ENCODE results near the gene CACNG4. TPM values are rescaled to one million over a fixed set of nuclear protein-coding genes. Genes with fewer than 3 reads are reported as not detected.

The CACNG4 gene
- total and polyA plus RNA-seq, 5 experiments from 2014 or later = not detected

DNA sequence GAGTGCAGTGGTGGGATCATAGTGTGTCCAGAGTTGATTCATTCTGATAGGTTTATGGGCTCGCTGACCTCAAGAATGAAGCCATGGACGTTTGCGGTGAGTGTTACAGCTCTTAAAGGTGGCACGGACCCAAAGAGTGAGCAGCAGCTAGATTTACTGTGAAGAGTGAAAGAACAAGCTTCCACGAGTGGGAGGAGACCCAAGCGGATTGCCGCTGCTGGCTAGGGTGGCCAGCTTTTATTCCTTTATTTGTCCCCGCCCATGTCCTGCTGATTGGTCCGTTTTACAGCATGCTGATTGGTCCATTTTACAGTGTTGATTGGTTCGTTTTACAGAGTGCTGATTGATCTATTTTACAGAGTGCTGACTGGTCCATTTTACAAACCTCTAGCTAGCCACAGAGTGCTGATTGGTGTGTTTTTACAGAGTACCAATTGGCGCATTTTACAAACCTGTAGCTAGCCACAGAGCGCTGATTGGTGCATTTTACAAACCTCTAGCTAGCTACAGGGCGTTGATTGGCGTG lies 17.5 kb downstream of the CACNG4 start:
- no peak for ATAC-seq
- Mint-ChIP-seq H3K36me3 (no peaks in the 10 kb centered on the region), H3K27ac (no peak overlapping the region), H3K4me3 (no peak overlapping the region), H3K4me1 (peaks cover 0 to 4% (median 0%) of the 10 kb centered on the region in 4 donors), H3K9me3 (no peaks in the 10 kb centered on the region), H3K27me3 (peaks cover 13 to 53% (median 35%) of the 10 kb centered on the region in 5 donors)
- no peak for DNase-seq
- POLR2A ChIA-PET = no interaction called here

DNA sequence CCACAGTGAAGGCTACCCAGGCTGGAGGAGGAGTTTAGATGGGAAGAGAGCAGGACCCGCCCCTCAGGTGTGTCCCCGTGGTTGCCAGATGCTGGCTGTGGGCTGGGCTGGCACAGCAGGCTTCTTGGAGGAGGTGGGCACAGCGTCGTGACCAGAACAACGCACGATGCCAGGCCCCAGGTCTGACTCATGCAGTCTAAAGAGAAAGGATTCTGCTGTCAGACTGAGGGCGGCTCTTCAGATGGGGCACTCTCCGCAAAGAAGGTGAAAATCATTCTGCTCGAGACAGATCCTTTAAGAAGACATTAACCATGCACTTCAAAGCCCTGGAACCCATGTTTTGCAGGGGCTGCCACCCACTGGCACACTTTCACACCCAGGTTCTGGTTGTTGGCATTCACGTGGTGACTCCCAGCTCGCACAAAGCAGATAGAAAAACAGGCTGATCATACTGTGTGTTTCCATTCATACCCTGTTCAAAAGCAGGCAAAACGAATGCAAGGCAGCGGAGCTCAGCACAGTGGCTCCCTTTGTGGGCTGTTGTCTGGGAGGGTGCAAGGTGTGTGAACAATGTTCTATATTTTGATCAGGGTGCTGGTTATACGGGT lies 19.0 kb downstream of the CACNG4 start:
- H3K27me3 Mint-ChIP-seq = peaks cover 17 to 55% (median 33%) of the 10 kb centered on the region in 5 donors
- H3K4me1 Mint-ChIP-seq = peaks cover 0 to 4% (median 0%) of the 10 kb centered on the region in 4 donors
- H3K27ac Mint-ChIP-seq = no peak overlapping the region
- DNase-seq (no peak), ATAC-seq (no peak)
- no peaks in the 10 kb centered on the region for H3K9me3 Mint-ChIP-seq
- peak overlapping the region in 1 of 10 donors; percentile 4 for H3K4me3 Mint-ChIP-seq
- POLR2A ChIA-PET = no interaction called here
- no peaks in the 10 kb centered on the region for H3K36me3 Mint-ChIP-seq

DNA sequence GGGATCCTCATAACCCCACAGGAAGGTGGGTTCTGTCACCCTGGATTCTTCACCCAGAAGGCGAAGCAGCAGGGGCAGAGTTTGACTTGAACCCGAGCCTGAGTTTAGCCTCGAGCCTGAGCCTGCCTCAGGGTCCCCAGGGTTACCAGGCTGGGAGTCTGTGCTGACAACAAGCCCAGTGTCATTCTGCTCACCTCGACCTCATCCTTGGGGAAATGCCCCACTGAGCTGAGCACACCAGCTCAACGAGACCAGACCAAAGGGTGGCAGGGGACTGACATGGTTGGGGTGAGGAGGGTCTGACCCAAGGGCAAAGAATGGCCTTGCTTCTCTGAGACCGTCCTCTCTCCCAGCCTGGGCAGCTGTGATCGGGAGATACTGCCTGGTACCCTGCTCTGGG lies 20.2 kb downstream of the CACNG4 start:
- POLR2A ChIA-PET = no interaction called here
- Mint-ChIP-seq H3K4me1 (peaks cover 0 to 4% (median 0%) of the 10 kb centered on the region in 4 donors), H3K36me3 (no peaks in the 10 kb centered on the region), H3K27me3 (peaks cover 19 to 54% (median 28%) of the 10 kb centered on the region in 5 donors), H3K4me3 (no peak overlapping the region), H3K9me3 (no peaks in the 10 kb centered on the region), H3K27ac (no peak overlapping the region)
- ATAC-seq (no peak), DNase-seq (no peak)

DNA sequence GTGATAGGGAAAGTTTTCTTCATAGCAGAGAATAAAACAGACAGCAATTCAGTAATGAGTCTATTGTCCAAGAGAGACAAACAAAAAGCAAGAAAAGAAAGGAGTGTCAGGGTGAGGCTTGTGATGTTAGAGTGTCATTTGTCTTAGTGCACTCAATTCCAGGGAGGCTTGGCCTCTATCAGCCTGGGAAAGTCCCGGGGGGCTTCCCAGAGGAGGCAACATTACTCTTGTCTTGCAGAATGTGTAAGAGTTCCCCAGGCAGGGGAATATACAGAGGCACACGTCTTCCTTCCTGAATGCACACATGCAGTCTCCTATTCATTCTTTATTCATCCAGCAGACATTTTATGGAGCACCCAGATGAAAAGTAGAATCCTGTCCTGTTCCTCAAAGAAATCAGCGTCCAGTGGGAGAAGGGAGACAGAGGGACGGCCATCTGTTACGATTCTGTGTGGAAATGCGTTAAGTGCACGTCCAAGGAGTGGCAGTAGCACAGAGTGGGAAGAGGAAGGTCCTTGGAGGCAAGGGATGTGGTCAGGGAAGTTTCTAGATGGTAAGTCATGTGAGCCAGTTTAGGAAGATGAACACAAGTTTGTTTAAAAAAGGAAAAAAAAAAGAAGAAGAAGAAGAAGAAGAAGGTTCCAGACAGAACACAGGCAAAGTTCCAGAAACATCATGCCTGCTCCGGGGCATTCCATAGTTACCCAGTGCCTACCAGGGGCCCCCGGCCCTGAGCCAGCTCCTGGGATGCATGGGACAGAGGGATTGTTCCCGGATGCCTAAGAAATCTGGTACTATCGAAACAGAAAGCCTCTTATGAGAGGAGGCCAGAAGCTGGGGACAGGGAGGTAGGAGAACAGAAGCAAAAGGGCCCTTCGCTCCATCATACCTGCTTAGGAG lies 21.1 kb downstream of the CACNG4 start:
- H3K27me3 Mint-ChIP-seq = peaks cover 17 to 47% (median 28%) of the 10 kb centered on the region in 5 donors
- ATAC-seq (no peak), DNase-seq (no peak)
- no peaks in the 10 kb centered on the region for H3K9me3 Mint-ChIP-seq
- POLR2A ChIA-PET = no interaction called here
- no peak overlapping the region for H3K4me3 Mint-ChIP-seq
- H3K36me3 Mint-ChIP-seq = no peaks in the 10 kb centered on the region
- H3K27ac Mint-ChIP-seq = no peak overlapping the region
- peaks cover 0 to 4% (median 0%) of the 10 kb centered on the region in 4 donors for H3K4me1 Mint-ChIP-seq

DNA sequence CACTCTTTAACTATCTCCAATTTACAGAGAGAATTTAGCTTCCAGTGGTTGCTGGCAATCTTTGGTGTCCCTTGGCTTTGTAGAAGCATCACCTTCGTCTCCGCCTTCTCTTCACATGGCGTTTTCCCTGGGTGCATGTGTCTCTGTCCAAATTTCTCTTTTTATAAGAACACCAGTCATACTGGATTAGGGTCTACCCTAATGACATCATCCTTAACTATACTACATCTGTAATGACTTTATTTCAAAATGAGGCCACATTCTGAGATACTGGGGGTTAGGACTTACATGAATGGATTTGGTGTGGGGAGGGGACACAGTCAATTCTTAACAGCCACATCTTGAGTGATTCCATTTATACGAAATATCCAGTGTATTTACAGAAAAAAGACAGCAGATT lies 22.2 kb downstream of the CACNG4 start:
- DNase-seq (no peak), ATAC-seq (no peak)
- Mint-ChIP-seq H3K4me1 (peaks cover 0 to 4% (median 0%) of the 10 kb centered on the region in 4 donors), H3K27ac (no peak overlapping the region), H3K36me3 (no peaks in the 10 kb centered on the region), H3K27me3 (peaks cover 18 to 55% (median 29%) of the 10 kb centered on the region in 5 donors), H3K9me3 (no peaks in the 10 kb centered on the region), H3K4me3 (no peak overlapping the region)
- POLR2A ChIA-PET = no interaction called here

DNA sequence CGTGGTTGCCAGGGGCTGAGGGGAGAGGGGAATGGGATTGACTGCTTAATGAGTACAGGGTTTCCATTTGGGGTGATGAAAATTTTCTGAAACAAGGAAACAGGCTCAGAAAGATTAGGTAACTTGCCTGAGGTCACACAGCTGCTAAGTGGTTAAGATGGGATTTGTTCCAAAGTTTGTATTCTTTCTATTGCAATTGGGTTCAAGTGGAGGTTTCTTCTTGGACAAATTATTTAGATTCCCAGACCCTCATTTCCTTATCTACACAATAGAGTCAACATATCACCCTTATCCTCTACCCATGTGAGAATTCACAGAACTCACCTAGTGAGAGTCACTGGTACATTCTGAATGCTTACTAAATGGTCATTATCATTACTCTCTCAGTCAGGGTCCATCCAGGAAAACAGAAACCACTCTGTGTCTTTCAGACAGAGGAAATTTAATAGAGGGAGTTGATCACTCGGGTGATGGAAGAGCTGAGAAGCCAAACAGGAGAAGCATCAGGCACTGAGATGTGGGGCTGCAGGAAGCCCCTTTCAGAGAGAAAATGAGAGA lies 22.6 kb downstream of the CACNG4 start:
- H3K27ac Mint-ChIP-seq = no peak overlapping the region
- peaks cover 0 to 4% (median 0%) of the 10 kb centered on the region in 4 donors for H3K4me1 Mint-ChIP-seq
- DNase-seq (no peak), ATAC-seq (no peak)
- H3K4me3 Mint-ChIP-seq = no peak overlapping the region
- H3K27me3 Mint-ChIP-seq = peaks cover 18 to 60% (median 30%) of the 10 kb centered on the region in 5 donors
- no peaks in the 10 kb centered on the region for H3K9me3 Mint-ChIP-seq
- POLR2A ChIA-PET = interaction anchor here (0.7 kb wide), 1 partner anchor 13 kb away, joined by 3 read pairs; no protein-coding TSS in a partner anchor
- H3K36me3 Mint-ChIP-seq = no peaks in the 10 kb centered on the region

DNA sequence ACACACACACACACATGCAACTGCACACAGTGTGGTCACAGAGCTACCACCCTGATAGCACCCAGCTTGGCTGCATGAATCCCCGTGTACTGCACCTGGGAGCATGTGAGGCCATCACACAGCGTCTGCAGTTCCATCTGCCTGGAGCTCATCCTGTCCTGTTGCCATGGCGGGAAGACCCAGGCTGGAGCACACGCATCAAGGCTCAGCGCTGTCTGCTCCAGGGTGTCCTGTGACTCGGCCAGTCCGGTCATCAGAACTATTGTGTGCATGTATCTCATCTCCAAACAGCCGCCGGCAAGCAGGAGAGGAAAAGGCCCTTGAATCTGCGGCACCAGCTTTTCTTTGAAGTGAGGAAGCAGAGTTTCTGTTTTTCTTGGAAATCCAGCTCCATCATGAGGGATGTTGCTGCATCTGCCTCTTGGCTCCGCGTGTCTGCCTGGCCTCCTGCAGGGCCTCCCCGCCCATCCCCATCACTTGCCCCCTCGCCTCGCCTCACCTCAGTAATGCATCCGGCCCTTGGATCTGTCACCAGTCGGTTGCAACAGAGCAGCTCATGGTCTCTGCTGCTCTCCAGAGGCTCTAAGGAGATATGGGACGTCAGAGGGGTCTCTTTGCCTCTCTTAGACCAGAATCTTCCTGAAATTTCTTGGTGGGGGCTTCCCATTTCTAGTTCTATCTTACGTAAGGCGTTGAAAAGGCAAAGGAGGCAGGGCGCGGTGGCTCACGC lies 23.7 kb downstream of the CACNG4 start:
- no peak overlapping the region for H3K4me3 Mint-ChIP-seq
- peaks cover 16 to 64% (median 30%) of the 10 kb centered on the region in 5 donors for H3K27me3 Mint-ChIP-seq
- DNase-seq (no peak), ATAC-seq (no peak)
- no peaks in the 10 kb centered on the region for H3K36me3 Mint-ChIP-seq
- H3K9me3 Mint-ChIP-seq = no peaks in the 10 kb centered on the region
- peaks cover 0 to 4% (median 0%) of the 10 kb centered on the region in 4 donors for H3K4me1 Mint-ChIP-seq
- H3K27ac Mint-ChIP-seq = no peak overlapping the region
- POLR2A ChIA-PET = interaction anchor here (0.7 kb wide), 1 partner anchor 12 kb away, joined by 3 read pairs; no protein-coding TSS in a partner anchor

DNA sequence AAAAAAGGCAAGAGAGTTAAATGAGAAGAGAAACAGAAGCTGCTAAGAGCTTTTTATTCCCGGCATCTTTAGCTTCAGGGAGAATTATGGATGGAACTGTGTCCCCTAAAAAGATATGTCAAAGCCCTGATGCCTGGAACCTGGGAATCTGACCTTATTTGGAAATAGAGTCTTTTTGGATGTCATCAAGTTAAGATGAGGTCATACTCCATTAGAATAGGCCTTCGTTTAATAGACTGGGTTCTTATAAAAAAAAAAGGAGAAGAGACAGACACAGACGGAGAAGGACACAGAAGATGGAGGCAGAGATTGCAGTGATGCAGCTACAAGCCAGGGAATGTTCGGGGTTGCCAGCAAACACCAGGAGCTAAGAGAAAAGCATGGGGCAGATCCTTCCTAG lies 24.6 kb downstream of the CACNG4 start:
- no peaks in the 10 kb centered on the region for H3K36me3 Mint-ChIP-seq
- H3K27me3 Mint-ChIP-seq = peaks cover 14 to 64% (median 30%) of the 10 kb centered on the region in 5 donors
- no peak overlapping the region for H3K27ac Mint-ChIP-seq
- DNase-seq = no peak
- ATAC-seq = no peak
- POLR2A ChIA-PET = no interaction called here
- H3K9me3 Mint-ChIP-seq = no peaks in the 10 kb centered on the region
- no peaks in the 10 kb centered on the region for H3K4me1 Mint-ChIP-seq
- H3K4me3 Mint-ChIP-seq = no peak overlapping the region

DNA sequence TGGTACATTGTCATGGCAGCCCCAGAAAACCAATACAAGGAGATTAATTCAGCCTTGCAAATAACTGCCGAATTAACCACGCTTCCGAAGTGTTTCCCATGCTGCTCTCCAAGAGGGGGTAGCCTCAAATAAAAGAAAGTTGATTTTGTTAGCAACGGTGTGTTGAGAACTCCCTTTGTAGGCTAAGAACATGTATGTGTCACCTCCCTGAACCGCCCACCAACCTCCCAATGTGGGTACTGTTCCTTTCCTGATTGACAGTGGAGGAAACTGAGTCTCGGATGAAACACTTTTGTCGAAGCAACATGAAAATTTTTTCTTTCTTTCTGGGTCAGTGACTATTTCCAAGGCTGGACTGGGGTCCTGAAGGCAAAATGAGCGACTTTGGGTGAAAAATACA lies 25.1 kb downstream of the CACNG4 start:
- H3K36me3 Mint-ChIP-seq = no peaks in the 10 kb centered on the region
- H3K9me3 Mint-ChIP-seq = no peaks in the 10 kb centered on the region
- no peaks in the 10 kb centered on the region for H3K4me1 Mint-ChIP-seq
- DNase-seq (no peak), ATAC-seq (no peak)
- H3K27ac Mint-ChIP-seq = no peak overlapping the region
- peaks cover 14 to 64% (median 30%) of the 10 kb centered on the region in 5 donors for H3K27me3 Mint-ChIP-seq
- no peak overlapping the region for H3K4me3 Mint-ChIP-seq
- POLR2A ChIA-PET = no interaction called here

DNA sequence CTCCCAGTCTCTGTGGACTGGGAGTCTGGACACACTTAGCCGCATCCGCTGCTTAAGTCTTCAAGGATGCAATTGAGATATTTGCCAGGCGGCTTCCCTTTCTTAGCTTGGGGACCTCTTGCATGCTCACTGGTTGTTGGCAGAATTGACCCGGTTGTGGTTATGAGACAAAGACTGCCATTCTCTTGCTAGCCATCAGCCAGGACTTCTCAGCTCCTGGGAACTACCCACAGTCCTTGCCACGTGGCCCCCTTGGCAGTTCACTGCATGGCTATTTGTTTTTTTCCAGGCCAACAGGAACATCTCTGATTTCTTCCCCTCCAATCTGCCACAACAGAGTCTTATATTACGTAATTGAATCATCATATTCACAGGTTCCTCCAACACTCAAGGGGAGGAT lies 25.5 kb downstream of the CACNG4 start:
- peaks cover 15 to 60% (median 29%) of the 10 kb centered on the region in 5 donors for H3K27me3 Mint-ChIP-seq
- H3K27ac Mint-ChIP-seq = no peak overlapping the region
- no peaks in the 10 kb centered on the region for H3K36me3 Mint-ChIP-seq
- DNase-seq (no peak), ATAC-seq (no peak)
- H3K9me3 Mint-ChIP-seq = no peaks in the 10 kb centered on the region
- H3K4me1 Mint-ChIP-seq = no peaks in the 10 kb centered on the region
- POLR2A ChIA-PET = no interaction called here
- H3K4me3 Mint-ChIP-seq = no peak overlapping the region

DNA sequence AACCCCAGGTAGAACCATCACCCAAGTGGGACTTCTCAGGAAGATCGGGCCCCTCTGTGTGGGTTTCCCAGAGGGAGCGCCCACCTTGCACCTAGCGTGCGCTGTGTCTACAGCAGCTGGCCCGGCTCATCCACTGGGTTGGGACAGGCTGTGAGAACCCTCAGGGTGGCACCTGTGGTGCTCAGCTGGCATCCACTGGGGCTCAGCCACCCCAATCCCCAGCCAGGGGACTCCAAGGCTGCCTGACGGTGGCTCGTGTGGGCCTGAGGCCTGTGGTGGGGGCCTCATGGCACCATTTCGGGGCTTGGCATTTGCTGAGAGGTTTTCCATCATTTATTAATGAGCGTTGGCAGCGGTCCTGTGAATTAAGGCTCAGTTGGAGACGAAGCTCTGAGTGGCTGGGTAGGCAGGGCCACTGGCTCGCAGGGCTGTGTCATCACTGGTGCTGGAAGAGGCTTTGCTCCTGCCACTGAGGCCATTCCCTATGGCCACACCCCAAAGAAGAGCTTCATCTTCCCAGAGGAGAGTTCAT lies 28.5 kb downstream of the CACNG4 start:
- H3K4me1 Mint-ChIP-seq = no peaks in the 10 kb centered on the region
- H3K27ac Mint-ChIP-seq = no peak overlapping the region
- POLR2A ChIA-PET = no interaction called here
- ATAC-seq = no peak
- H3K4me3 Mint-ChIP-seq = no peak overlapping the region
- DNase-seq = no peak
- H3K36me3 Mint-ChIP-seq = no peaks in the 10 kb centered on the region
- peaks cover 0 to 2% (median 0%) of the 10 kb centered on the region in 9 donors for H3K9me3 Mint-ChIP-seq
- peaks cover 14 to 43% (median 16%) of the 10 kb centered on the region in 5 donors for H3K27me3 Mint-ChIP-seq

DNA sequence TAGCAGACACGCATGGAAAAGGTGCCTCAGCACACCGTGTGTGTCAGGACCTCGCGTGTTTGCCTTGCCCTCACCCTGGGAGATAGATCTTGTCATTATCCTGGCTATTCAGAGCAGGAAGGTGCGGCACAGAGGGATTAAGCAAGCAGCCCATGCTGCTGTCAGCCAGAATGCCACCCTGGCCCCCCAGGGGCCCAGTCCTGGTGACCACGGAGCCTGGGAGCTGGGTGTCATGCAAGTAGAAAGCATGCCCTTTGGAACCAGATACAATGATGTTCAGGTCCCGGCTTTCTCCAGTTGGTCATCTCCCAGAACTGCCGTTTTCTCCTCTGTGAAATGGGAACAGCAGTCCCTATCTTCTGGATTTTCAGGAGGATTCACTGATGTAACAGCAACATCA lies 29.9 kb downstream of the CACNG4 start:
- H3K4me3 Mint-ChIP-seq = no peak overlapping the region
- H3K9me3 Mint-ChIP-seq = peaks cover 0 to 2% (median 0%) of the 10 kb centered on the region in 9 donors

More for the DNA sequence above, 29.9 kb downstream of the CACNG4 start:
- H3K27me3 Mint-ChIP-seq = peaks cover 12 to 30% (median 16%) of the 10 kb centered on the region in 5 donors
- DNase-seq (no peak), ATAC-seq (no peak)
- H3K36me3 Mint-ChIP-seq = no peaks in the 10 kb centered on the region
- POLR2A ChIA-PET = no interaction called here
- H3K4me1 Mint-ChIP-seq = no peaks in the 10 kb centered on the region
- no peak overlapping the region for H3K27ac Mint-ChIP-seq
